GM21619 (cell line): ENCODE measurements around the gene TXLNG.
"Not testable (repeated sequence)": the region's sequence is repeated elsewhere in the genome, so short reads cannot be mapped to it uniquely, and the experiment has no call there.

Experiments
- ATAC-seq: cut with Tn5 transposase; IDR thresholded peaks from one replicate; pipeline ENCODE4 v1.9.1; 2021; ENCODE audit not compliant: unreplicated experiment

TXLNG gene

DNA sequence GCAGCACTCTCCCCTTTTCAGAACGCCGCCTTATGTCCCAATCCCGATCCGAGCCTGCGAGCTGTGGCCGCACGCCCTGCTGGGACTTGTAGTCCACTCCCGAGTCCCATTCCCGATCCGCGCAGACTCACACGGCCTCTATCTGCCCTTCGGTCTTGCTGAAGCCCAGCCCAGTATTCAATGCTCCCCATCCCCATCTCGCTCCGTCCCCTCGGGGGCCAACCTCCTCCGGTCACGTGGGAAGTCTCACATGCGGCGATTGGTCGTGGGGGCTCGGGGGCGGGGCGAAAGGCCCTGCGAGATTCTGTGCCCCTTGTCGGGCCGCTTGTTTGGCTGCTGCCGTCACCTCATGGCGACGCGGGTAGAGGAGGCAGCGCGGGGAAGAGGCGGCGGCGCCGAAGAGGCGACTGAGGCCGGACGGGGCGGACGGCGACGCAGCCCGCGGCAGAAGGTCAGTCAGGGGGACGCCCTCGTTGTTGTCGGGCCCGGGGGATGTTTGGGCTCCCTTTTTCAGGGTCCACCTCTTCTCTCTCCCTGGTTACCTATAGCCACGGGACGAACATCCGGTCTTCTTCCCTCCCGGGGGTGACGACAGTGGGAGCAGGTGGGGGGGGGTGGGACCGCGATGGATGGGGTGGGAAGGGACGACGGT, at the start of gene TXLNG:
TSS of gene TXLNG (plus strand) at position 328 of the 652 bp plus-strand sequence. CDS start at position 350, 22 bp downstream.
- peak; percentile 98 for ATAC-seq

DNA sequence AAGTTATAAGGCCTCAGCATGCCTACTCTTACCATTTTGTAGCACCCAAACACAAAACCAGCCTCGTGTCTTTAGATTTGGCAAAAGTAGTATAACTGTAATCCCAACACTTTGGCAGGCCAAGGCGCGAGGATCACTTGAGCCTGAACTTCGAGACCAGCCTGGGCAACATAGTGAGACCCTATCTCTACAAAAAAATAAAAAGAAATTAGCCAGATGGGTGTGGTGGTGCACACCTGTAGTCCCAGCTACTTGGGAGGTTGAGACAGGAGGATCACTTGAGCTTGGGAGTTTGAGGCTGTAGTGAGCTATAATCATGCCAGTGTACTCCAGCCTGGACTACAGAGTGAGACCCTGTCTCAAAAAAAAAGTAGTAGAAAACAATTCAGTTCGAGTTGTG, 49.2 kb upstream of the TXLNG start:
- no peak for ATAC-seq

DNA sequence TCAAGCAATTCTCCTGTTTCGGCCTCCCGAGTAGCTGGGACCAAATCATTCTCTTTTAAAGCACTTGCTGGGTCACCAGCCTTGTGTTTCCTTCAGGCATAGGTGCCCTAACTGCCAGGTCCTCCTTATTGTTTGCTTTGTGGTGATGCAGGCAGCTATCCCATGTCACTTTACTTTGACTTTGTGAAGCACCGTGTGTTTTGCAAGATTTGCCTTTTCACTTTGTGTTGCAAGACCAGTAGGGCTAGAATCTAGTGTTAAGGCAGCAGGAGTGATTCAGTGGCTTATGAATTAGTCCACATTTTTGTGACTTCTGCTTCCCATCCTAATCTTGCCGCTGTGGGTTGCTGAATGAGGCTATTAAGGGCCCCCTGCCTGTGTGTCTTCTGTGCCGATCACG, 46.7 kb upstream of the TXLNG start:
- ATAC-seq: no peak

DNA sequence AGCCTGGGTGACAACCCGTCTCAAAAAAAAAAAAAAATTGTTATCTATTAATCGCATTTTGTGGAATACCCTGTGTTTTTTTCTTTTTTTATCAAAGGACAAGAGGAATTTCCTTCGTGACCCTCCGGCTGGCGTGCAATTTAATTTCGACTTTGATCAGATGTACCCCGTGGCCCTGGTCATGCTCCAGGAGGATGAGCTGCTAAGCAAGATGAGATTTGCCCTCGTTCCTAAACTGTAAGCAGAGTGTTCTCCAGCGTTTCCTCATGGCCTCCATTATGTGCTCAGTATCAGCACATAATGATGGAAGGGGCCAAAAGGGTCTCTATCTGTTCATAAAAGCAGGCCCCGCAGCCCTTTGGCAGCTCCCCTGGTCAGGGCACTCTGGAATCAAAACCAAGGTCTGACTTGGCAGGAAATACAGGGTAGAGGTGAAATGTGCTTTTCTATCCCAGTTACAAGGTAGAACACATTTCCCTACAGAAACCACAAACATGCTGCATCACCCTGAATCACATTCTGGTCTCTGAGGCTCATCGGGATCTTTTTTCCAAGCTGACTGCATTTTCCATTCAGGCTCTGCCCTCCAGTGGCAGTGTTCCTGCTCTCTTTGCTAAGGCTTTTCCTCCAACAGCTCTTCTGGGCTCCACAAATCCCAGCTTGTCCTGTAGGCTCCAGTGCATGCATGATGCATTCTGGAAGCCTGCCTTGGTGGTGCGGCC, 42.5 kb upstream of the TXLNG start:
- ATAC-seq: no peak

GRCh38 chrX:16745102-16745501, 41.2 kb upstream of the TXLNG start:
- no peak for ATAC-seq

DNA sequence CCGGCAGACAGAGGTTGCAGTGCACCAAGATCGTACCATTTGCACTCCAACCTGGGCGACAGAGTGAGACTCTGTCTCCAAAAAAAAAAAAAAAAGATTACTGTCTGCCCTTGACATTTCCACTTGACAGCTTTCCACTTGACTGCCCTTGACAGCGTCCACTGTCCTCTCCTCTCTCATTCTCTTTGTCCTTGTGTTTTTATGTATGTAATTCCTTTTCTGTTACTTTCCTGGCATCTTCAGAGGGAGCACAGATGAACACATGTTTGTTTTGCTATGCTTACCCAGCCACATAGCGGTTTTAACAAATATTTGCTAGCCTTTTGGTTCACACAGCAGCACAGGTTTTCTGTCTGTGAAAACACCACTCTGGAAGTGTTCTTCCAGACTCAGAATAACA, 40.6 kb upstream of the TXLNG start:
- no peak for ATAC-seq

GRCh38 chrX:16748425-16748824, 37.8 kb upstream of the TXLNG start:
- ATAC-seq: no peak

- no peak for ATAC-seq
Observed at GRCh38 chrX:16750136-16750535, 36.1 kb upstream of the TXLNG start.

DNA sequence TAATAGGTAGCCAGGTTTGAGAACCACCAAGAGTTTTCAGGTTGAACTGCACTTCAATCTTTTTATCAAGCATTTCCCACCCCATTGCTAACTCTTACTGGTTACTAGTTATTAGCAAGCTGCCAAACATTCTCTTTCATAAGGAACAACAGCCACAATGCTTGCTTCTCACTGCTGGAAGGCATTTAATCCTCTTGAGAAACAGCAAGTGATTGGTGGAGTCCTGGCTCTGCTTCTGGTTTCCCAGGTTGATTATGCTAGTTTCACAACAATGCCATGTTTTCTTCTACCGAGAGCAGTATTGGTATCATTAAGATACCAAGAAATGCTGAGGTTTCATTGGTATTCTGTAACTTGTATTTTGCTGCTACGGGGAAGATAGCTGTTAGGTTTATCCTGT, 32.2 kb upstream of the TXLNG start:
- no peak for ATAC-seq

DNA sequence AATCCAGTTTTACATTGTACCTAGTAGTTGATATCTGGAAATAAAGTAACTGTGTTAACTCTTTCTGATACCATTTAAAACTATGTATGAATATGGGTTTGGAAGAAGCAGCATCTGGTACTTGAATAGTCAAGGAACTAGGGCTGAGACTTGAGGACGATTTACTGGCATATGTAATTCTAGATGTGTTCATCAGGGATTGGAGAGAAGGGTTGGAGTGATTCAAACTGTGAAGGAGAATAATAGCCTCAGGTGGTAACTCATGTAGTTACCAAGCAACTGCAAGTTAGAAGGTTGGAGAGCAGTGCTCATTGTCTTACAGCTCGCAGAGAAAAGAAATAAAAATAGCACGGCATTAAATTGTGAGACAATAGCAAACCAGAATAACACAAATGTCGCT, 29.5 kb upstream of the TXLNG start:
- ATAC-seq: no peak

DNA sequence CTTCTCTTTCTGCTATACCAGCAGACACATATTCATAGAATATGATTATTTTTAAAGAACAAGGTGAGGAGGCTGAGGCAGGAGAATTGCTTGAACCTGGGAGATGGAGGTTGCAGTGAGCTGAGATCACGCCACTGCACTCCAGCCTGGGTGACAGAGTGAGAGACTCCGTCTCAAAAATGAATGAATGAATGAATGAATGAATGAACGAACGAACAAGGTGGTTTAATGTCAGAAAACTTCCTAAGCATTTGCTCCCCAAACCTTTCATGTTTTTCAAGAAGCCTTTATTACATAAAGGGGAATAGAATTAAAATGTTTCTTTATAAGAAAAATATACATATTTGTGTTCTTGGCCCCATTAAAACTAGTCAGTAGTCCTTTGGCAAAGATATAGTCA, 24.8 kb upstream of the TXLNG start:
- ATAC-seq: not testable (repeated sequence)

GRCh38 chrX:16762579-16762978, 23.7 kb upstream of the TXLNG start:
- no peak for ATAC-seq

GRCh38 chrX:16765594-16765993, 20.7 kb upstream of the TXLNG start:
- ATAC-seq: no peak

DNA sequence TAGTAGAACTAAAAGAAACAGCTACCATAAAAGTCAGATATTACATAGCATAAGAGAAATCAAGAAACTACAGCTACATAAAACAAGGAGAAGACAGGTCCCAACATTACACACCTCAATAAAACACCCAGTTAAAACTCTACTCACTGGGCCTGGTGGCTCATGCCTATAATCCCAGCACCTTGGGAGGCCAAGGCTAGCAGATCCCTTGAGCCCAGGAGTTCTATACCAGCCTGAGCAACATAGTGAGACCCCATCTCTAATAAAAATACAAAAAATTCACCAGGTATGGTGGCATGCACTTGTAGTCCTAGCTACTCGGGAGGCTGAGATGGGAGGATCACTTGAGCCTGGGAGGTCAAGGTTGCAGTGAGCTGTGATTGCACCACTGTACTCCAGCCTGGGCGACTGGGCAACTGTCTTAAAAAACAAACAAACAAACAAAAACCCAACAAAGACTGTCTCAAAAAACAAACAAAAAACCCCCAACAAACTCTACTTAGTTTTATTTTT, 15.2 kb upstream of the TXLNG start:
- no peak for ATAC-seq

DNA sequence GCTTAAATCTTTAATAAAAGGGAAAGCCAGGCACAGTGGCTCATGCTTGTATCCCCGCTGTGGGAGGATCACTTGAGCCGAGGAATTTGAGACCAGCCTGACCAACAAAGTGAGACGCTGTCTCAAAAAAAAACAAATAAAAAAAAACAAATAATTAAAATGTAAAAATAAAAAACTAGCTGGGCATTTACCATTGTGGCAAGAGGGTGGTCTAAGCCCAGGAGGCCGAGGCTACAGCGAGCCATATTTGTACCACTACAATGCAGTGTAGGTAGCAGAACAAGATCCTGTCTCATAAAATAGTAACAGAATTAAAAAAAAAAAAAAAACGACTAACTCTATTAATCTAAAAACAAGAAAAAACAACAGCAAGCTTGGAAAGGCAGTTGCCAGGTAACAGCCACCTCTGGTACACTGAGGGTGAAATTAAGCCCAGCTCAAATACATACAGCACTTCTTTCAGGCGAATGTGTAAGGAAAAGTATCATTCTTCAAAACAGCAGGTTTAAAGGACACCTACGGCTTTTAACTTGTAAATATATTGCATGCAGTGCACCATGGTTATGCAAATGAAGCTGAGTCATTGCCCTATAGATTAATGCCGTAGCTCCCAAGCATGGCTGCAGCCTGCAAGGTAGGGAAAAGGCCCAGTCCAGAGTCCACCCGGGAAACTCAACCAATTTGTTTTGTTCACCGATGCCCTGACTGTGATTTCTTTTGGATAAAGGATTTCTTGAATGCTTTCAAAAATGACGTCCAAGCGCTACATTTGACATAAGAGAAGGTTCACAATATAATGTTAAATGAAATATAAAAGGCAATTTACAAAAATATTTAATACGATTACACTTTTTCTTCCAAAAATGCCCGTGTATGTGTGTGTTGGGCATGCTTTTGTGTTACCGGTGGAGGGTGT, 14.5 kb upstream of the TXLNG start:
- ATAC-seq: no peak

DNA sequence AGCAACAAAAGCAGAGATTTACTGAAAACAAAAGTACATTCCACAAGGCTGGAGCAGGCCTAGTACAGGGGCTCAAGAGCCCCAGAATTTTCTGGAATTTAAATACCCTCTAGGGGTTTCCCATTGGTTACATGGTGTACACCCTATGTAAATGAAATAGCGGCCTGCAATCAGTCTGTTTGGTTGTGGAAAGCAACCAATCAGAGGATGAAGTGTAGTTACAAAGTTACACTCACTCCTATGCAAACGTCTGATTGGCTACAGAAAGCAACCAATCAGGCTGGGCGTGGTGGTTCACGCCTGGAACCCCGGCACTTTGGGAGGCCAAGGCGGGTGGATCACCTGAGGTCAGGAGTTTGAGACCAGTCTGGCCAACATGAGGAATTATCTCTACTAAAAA, 13.8 kb upstream of the TXLNG start:
- ATAC-seq: no peak

GRCh38 chrX:16774746-16775145, 11.5 kb upstream of the TXLNG start:
- ATAC-seq: no peak

DNA sequence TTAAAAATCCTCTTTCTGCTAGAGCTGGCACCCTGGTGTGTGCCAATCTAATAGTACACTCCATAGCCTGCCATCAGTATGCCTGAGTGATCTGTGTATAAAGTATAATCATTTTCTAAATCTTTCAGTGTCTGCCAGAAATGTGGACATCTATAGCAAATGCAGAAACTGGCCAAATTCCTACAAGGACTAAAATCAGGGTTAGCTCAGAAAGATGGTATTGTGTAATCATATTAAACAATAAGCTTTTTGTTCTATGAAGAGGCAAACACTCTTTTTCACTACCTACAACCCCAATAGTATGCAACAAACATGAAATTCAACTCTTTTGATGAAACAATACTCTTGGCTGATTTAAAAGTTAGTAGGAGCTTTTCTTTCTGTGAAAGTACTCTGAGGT, 7.7 kb upstream of the TXLNG start:
- ATAC-seq: no peak

DNA sequence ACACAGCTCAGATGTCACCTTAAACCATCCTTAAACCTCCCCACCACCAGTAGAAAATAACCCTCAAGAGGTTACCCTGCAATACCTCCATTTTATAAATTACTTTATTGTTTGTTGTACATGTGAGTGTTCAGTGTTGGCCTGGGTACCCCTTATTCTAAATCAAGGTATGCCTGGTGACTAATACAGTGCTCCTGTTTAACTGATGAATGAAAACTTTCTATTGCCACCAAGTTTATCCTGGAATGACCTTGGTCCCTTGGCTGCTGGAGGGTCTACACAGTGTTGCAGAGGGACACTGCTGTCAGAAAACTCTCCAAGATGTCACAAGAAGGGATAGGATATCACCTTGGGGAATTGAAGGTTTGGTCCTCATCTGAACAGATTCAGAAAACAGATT, 7.3 kb upstream of the TXLNG start:
- ATAC-seq: no peak

GRCh38 chrX:16779815-16780214, 6.5 kb upstream of the TXLNG start:
- not testable (repeated sequence) for ATAC-seq

DNA sequence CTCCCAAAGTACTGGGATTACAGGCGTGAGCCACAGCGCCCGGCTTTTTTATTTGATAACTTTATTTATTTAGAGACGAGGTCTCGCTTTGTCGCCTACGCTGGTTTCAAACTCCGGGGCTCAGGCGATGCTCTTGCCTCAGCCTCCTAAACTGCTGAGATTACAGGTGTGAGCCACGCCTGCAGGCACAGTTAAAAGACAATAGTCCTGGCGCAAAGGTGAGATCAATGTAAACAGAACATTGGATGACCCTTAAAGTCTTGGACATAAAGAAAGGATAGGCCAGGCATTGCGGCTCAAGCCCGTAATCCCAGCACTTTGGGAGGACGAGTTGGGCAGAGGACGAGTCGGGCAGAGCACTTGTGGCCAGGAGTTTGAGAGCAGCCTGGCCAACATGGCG, 2.8 kb upstream of the TXLNG start:
- ATAC-seq: no peak

GRCh38 chrX:16784440-16784839, 1.8 kb upstream of the TXLNG start:
- not testable (repeated sequence) for ATAC-seq
